ENCODE measurements around the gene ZNF774.

ZNF774 gene

DNA sequence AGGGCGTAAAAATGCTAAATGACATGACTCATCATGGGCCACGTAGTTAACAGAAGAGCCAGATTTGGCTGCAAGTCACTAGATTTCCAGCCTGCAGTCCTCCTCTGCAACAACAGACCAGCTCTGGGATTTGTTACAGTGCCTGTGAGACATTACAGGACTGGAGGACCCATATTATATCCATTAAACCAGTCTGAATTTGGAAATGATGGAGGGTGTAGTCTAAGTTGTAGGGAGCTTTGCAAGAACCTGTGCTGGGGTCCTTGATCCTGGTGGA lies 10.8 kb downstream of the ZNF774 start:
- WGBS, 2 experiments: 76 to 87% methylated on average over 2 of the region's 2 CpGs
- Histone ChIP-seq H3K27me3 (ENCODE audit: control insufficient read depth, insufficient read depth, low read length, poor library complexity, severe bottlenecking) (no peaks in the 10 kb centered on the region), H3K36me3 (ENCODE audit: control insufficient read depth, insufficient read depth, low read length) (no peaks in the 10 kb centered on the region), H3K4me3 (ENCODE audit: insufficient read depth, low read depth, low read length) (no peak overlapping the region), H3K9me3 (ENCODE audit: control insufficient read depth, low read length) (no peaks in the 10 kb centered on the region), H3K27ac (ENCODE audit: insufficient read depth, low read depth, low read length, poor library complexity, severe bottlenecking) (no peak overlapping the region), H3K4me1 (ENCODE audit: control insufficient read depth, insufficient read depth, low read length) (no peaks in the 10 kb centered on the region)

DNA sequence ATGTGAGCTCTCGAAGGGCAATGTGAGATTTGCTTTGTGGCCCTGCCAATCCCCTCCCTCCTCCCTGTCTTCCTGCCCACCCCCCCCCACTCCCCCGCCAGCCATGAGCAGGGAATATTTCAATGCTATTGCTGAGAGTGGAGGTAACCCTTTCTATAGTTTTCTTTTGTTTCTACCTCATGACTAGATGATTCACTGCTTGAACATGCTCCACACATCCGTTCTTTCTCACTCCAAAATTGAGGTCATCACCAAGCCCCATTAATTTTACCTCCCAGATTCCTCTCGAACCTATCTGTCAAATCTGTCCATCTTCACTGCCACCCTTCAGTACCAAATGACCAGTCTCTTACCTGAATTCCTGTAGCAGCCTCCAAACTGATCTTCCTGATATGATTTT lies 12.2 kb downstream of the ZNF774 start:
- WGBS, 2 experiments: 91 to 97% methylated on average over 2 to 3 of the region's 4 CpGs
- H3K9me3 ChIP-seq (ENCODE audit: control insufficient read depth, low read length): no peaks in the 10 kb centered on the region
- no peaks in the 10 kb centered on the region for H3K4me1 ChIP-seq (ENCODE audit: control insufficient read depth, insufficient read depth, low read length)
- no peak overlapping the region for H3K27ac ChIP-seq (ENCODE audit: insufficient read depth, low read depth, low read length, poor library complexity, severe bottlenecking)
- no peak overlapping the region for H3K4me3 ChIP-seq (ENCODE audit: insufficient read depth, low read depth, low read length)
- H3K27me3 ChIP-seq (ENCODE audit: control insufficient read depth, insufficient read depth, low read length, poor library complexity, severe bottlenecking): no peaks in the 10 kb centered on the region
- no peaks in the 10 kb centered on the region for H3K36me3 ChIP-seq (ENCODE audit: control insufficient read depth, insufficient read depth, low read length)

DNA sequence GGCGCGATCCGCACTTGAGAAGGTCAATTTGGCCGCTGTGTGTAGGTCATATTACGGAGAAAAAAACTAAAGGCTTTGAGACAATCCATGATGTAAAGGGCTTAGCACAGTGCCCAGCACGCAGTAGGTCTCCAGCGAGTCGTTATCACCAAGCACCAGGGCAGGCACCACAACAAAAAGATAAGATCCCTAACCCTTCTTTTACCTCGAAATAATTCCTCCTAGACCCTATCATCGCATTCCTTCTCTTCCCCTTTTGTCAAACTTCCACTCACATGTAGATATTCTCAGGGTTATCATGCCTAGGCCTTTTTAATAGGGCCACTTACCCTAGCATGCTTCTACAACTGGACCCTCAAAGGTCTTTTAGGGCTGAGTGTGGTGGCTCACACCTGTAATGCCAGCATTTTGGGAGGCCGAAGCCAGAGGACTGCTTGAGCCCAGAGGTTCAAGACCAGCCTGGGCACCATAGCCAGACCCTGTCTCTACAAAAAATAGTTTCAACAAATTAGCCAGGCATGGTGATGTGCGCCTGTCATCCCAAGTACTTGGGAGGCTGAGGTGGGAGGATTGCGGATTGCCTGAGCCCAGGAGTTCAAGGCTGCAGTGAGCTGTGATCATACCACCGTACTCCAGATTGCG lies 13.5 kb downstream of the ZNF774 start:
- no peaks in the 10 kb centered on the region for H3K4me1 ChIP-seq (ENCODE audit: control insufficient read depth, insufficient read depth, low read length)
- no peaks in the 10 kb centered on the region for H3K9me3 ChIP-seq (ENCODE audit: control insufficient read depth, low read length)
- no peaks in the 10 kb centered on the region for H3K27me3 ChIP-seq (ENCODE audit: control insufficient read depth, insufficient read depth, low read length, poor library complexity, severe bottlenecking)
- H3K27ac ChIP-seq (ENCODE audit: insufficient read depth, low read depth, low read length, poor library complexity, severe bottlenecking): no peak overlapping the region
- 94 to 96% methylated on average over 15 of the region's 15 CpGs for WGBS, 2 experiments
- H3K4me3 ChIP-seq (ENCODE audit: insufficient read depth, low read depth, low read length): no peak overlapping the region
- H3K36me3 ChIP-seq (ENCODE audit: control insufficient read depth, insufficient read depth, low read length): no peaks in the 10 kb centered on the region

DNA sequence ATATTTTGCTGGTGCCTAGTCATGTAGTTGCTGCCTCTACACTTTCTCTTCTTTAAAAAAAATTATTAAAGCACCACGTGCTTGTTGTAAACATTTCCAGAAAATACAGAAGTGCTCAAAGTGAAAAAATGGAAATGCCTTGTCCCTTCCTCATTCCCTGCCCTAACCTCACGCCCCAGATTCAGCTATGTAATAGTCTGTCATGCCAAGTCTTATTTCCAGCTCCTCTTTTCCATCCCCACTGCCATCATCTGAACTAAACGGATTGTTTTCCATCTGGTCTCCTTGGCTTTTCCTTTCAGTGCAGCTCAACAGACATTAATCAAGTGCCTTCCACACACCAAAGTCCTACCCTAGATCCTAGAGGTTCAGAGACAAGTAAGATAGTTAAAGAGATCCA lies 15.5 kb downstream of the ZNF774 start:
- WGBS, 2 experiments: 80 to 83% methylated on average over 3 of the region's 3 CpGs
- H3K27me3 ChIP-seq (ENCODE audit: control insufficient read depth, insufficient read depth, low read length, poor library complexity, severe bottlenecking): no peaks in the 10 kb centered on the region
- no peak overlapping the region for H3K4me3 ChIP-seq (ENCODE audit: insufficient read depth, low read depth, low read length)
- no peaks in the 10 kb centered on the region for H3K36me3 ChIP-seq (ENCODE audit: control insufficient read depth, insufficient read depth, low read length)
- H3K27ac ChIP-seq (ENCODE audit: insufficient read depth, low read depth, low read length, poor library complexity, severe bottlenecking): no peak overlapping the region
- no peaks in the 10 kb centered on the region for H3K4me1 ChIP-seq (ENCODE audit: control insufficient read depth, insufficient read depth, low read length)
- no peaks in the 10 kb centered on the region for H3K9me3 ChIP-seq (ENCODE audit: control insufficient read depth, low read length)

DNA sequence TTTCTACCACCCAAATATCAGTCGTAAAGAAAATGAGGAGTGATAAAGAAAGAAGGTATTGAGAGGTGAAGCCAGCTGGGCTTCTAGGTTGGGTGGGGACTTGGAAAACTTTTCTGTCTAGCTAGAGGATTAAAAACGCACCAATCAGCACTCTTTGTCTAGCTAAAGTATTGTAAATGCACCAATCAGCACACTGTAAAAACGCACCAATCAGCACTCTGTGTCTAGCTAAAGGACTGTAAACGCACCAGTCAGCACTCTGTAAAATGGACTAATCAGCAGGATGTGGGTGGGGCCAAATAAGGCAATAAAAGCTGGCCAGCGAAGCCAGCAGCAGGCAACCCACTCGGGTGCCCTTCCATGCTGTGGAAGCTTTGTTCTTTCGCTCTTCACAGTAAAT lies 23.0 kb downstream of the ZNF774 start:
- no peaks in the 10 kb centered on the region for H3K4me1 ChIP-seq (ENCODE audit: control insufficient read depth, insufficient read depth, low read length)
- H3K27me3 ChIP-seq (ENCODE audit: control insufficient read depth, insufficient read depth, low read length, poor library complexity, severe bottlenecking): no peaks in the 10 kb centered on the region
- no peaks in the 10 kb centered on the region for H3K9me3 ChIP-seq (ENCODE audit: control insufficient read depth, low read length)
- no peak overlapping the region for H3K4me3 ChIP-seq (ENCODE audit: insufficient read depth, low read depth, low read length)
- WGBS, 2 experiments: 95 to 97% methylated on average over 7 of the region's 7 CpGs
- no peaks in the 10 kb centered on the region for H3K36me3 ChIP-seq (ENCODE audit: control insufficient read depth, insufficient read depth, low read length)
- H3K27ac ChIP-seq (ENCODE audit: insufficient read depth, low read depth, low read length, poor library complexity, severe bottlenecking): no peak overlapping the region

DNA sequence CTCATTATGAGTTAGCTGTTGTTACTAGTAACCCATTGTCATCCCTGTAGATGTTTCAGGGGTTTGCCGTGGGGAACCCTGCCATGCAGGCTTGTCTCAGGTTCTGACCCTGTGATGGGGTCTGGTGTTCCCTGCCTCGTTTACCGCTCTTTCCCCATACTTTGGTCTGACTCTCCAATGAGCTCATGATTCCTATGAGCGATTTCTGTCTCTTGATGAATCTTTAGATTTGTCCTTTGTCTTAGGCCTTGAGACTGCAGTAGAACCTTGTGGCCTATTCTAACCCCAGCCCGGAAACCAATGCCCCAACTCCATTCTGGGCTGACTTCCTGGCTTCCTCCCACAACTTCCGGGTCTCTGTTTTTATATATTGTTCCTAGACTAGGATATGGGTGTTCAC lies 24.7 kb downstream of the ZNF774 start:
- H3K27me3 ChIP-seq (ENCODE audit: control insufficient read depth, insufficient read depth, low read length, poor library complexity, severe bottlenecking): no peaks in the 10 kb centered on the region
- H3K27ac ChIP-seq (ENCODE audit: insufficient read depth, low read depth, low read length, poor library complexity, severe bottlenecking): no peak overlapping the region
- WGBS, 2 experiments: 93% methylated on average over 6 of the region's 6 CpGs
- H3K9me3 ChIP-seq (ENCODE audit: control insufficient read depth, low read length): no peaks in the 10 kb centered on the region
- H3K4me1 ChIP-seq (ENCODE audit: control insufficient read depth, insufficient read depth, low read length): no peaks in the 10 kb centered on the region
- no peaks in the 10 kb centered on the region for H3K36me3 ChIP-seq (ENCODE audit: control insufficient read depth, insufficient read depth, low read length)
- no peak overlapping the region for H3K4me3 ChIP-seq (ENCODE audit: insufficient read depth, low read depth, low read length)

DNA sequence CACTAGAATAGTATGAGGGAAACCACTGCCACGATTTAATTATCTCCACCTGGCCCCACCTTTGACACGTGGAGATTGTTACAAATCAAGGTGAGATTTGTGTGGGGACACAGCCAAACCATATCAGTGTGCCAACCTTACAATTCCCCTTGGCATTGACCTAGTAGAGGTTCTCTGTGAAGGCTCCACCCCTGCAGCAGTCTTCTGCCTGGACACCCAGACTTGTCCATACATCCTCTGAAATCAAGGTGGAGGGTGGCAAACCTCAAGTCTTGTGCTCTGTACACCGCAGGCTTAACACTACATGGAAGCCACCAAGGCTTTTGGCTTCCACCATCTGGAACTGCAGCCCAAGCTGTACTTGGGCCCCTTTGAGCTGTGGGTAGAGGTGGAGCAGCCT lies 27.2 kb downstream of the ZNF774 start:
- Histone ChIP-seq H3K4me1 (ENCODE audit: control insufficient read depth, insufficient read depth, low read length) (no peaks in the 10 kb centered on the region), H3K27me3 (ENCODE audit: control insufficient read depth, insufficient read depth, low read length, poor library complexity, severe bottlenecking) (no peaks in the 10 kb centered on the region), H3K9me3 (ENCODE audit: control insufficient read depth, low read length) (no peaks in the 10 kb centered on the region), H3K36me3 (ENCODE audit: control insufficient read depth, insufficient read depth, low read length) (no peaks in the 10 kb centered on the region), H3K27ac (ENCODE audit: insufficient read depth, low read depth, low read length, poor library complexity, severe bottlenecking) (no peak overlapping the region), H3K4me3 (ENCODE audit: insufficient read depth, low read depth, low read length) (no peak overlapping the region)
- WGBS, 2 experiments: 92 to 94% methylated on average over 3 of the region's 3 CpGs

DNA sequence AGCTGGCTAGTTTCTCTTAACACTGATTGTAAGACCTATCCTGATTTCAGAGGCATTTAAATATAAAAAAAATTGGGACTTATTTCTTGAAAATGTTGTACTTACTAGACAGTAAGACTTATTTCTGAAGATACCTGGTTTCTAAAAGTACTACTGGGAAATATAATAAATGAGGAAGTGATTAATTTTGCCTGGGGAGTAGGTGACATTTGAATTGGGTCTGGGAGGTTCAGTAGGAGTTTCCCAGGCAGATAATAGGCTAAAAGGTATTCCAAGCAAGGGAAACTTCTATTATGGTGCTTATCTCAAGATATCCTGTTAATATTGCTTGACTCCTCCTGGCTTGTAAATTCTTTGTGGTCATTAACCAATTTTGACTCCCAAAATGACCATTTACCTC lies 29.4 kb downstream of the ZNF774 start:
- no peaks in the 10 kb centered on the region for H3K9me3 ChIP-seq (ENCODE audit: control insufficient read depth, low read length)
- no peaks in the 10 kb centered on the region for H3K27me3 ChIP-seq (ENCODE audit: control insufficient read depth, insufficient read depth, low read length, poor library complexity, severe bottlenecking)
- H3K4me3 ChIP-seq (ENCODE audit: insufficient read depth, low read depth, low read length): no peak overlapping the region
- H3K36me3 ChIP-seq (ENCODE audit: control insufficient read depth, insufficient read depth, low read length): no peaks in the 10 kb centered on the region
- no peak overlapping the region for H3K27ac ChIP-seq (ENCODE audit: insufficient read depth, low read depth, low read length, poor library complexity, severe bottlenecking)
- H3K4me1 ChIP-seq (ENCODE audit: control insufficient read depth, insufficient read depth, low read length): no peaks in the 10 kb centered on the region

DNA sequence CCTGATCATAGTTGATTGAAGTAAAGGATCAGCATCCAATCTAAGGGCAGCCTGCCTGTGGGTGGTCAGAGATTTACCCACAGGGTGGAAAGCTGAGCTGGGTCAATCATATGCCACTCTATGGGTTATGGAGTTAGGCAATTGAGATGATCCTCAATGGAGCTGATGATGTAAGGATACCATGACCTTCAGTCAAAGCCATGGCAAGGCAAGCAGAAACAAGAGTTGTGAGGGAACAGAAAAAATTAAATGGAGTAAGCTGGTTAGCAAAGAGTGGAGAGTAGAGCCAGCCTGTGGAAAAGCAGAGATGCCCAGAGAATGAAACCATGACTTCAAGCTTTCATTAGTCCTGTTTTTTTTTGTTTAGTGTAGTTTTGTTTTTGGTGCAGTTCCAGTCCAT lies 30.2 kb downstream of the ZNF774 start:
- no peak overlapping the region for H3K27ac ChIP-seq (ENCODE audit: insufficient read depth, low read depth, low read length, poor library complexity, severe bottlenecking)
- no peaks in the 10 kb centered on the region for H3K27me3 ChIP-seq (ENCODE audit: control insufficient read depth, insufficient read depth, low read length, poor library complexity, severe bottlenecking)
- H3K36me3 ChIP-seq (ENCODE audit: control insufficient read depth, insufficient read depth, low read length): no peaks in the 10 kb centered on the region
- H3K4me3 ChIP-seq (ENCODE audit: insufficient read depth, low read depth, low read length): no peak overlapping the region
- no peaks in the 10 kb centered on the region for H3K4me1 ChIP-seq (ENCODE audit: control insufficient read depth, insufficient read depth, low read length)
- H3K9me3 ChIP-seq (ENCODE audit: control insufficient read depth, low read length): no peaks in the 10 kb centered on the region

DNA sequence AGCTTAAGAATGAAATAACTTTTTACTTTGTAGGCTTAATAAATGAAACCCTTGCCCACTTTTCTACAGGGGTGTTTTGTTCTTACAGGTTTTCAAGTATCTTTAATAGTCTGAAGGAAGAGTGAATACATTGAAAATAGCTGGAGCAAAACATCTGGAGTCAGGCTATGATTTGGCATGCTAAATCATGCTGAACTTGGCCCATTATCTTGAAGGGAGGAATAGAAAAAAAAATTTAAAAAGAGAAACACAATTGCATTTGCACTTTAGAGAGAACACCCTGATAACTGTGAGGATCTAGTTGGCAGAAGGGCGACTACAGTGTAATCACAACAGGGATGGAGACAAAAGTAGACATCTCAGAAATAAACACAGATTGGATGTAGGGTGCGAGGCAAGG lies 34.1 kb downstream of the ZNF774 start:
- Histone ChIP-seq H3K4me3 (ENCODE audit: insufficient read depth, low read depth, low read length) (no peak overlapping the region), H3K4me1 (ENCODE audit: control insufficient read depth, insufficient read depth, low read length) (peaks cover 5% of the 10 kb centered on the region), H3K27me3 (ENCODE audit: control insufficient read depth, insufficient read depth, low read length, poor library complexity, severe bottlenecking) (no peaks in the 10 kb centered on the region), H3K9me3 (ENCODE audit: control insufficient read depth, low read length) (no peaks in the 10 kb centered on the region), H3K27ac (ENCODE audit: insufficient read depth, low read depth, low read length, poor library complexity, severe bottlenecking) (no peak overlapping the region), H3K36me3 (ENCODE audit: control insufficient read depth, insufficient read depth, low read length) (no peaks in the 10 kb centered on the region)
- 93 to 95% methylated on average over 2 of the region's 2 CpGs for WGBS, 2 experiments
